ENCODE results near the gene SLC43A1. TPM values are rescaled to one million over a fixed set of nuclear protein-coding genes. Genes with fewer than 3 reads are reported as not detected.

The SLC43A1 gene
- total and polyA plus RNA-seq, 12 donors, result 3.4 to 16.5 (median 5.0) TPM

DNA sequence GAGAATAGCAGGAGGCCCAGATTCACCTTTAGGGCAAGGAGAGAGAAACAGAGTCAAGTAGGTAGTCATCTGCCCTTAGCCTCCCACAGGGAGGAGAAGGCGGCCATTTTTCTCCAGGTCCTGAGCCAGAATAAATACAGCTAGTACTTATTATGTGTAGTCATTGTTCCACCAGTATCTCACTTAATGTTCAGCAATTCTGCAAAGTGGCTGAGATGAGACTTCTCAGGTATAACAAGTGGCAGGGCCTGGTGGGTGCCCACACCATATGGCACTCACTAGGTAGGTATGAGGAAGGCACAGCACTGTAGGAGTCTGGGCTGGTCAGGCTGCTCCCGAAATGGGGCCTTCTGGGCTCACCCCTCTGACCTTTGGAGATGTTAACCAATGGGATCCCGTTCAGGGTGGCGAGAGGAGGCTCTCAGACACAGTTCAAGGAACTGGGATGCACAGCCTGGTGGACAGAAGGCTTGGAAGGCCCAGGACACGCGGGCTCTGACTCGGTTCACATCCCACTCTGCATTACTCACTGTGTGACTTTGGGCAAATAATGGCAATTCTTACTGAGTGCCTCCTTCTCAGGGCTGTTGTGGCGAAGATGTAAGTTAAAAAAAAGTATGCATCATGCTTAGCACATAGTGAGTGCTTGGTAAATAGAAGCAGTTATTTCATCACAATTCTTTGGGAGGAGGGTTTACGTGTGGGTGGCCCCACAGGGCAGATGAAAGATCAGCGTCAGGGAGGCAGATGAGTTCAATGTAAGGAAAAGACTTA, 30.1 kb downstream of the SLC43A1 start:
- no peak for TF ChIP-seq CTCF (IDR thresholded peaks at IDR 0.05)
- Histone ChIP-seq H3K4me3 (no peak overlapping the region), H3K27me3 (peaks cover 0 to 35% (median 24%) of the 10 kb centered on the region in 7 donors), H3K27ac (no peak overlapping the region), H3K9me3 (no peaks in the 10 kb centered on the region), H3K36me3 (peaks cover 0 to 62% (median 8%) of the 10 kb centered on the region in 9 donors), H3K4me1 (peaks cover 8 to 31% (median 16%) of the 10 kb centered on the region in 9 donors)
- ATAC-seq (no peak), DNase-seq (no peak)
- intact Hi-C loops (cut with DNase I), result loop anchor here in 1 of 10 donors (10.0 kb wide), 1 partner anchor 141 kb away; no protein-coding TSS in a partner anchor
- WGBS, 2 donors, result 90 to 94% methylated on average over 10 of the region's 10 CpGs

GRCh38 chr11:57484141-57484710, 31.3 kb downstream of the SLC43A1 start:
- no peak for DNase-seq
- Histone ChIP-seq H3K4me1 (peaks cover 8 to 31% (median 16%) of the 10 kb centered on the region in 9 donors), H3K36me3 (peaks cover 0 to 51% (median 8%) of the 10 kb centered on the region in 9 donors), H3K9me3 (no peaks in the 10 kb centered on the region), H3K4me3 (no peak overlapping the region), H3K27me3 (peaks cover 0 to 35% (median 24%) of the 10 kb centered on the region in 7 donors), H3K27ac (no peak overlapping the region)
- 84 to 86% methylated on average over 7 of the region's 7 CpGs for WGBS, 2 donors
- ATAC-seq, result peak in 1 of 8 donors; percentile 42
- no peak for TF ChIP-seq CTCF (IDR thresholded peaks at IDR 0.05)
- intact Hi-C loops (cut with DNase I), result loop anchor here in 3 of 10 donors (5.0 to 10.0 kb wide), 2 partner anchors 137 to 139 kb away; no protein-coding TSS in a partner anchor

GRCh38 chr11:57483562-57483918, 32.0 kb downstream of the SLC43A1 start:
- intact Hi-C loops (cut with DNase I), result loop anchor here in 4 of 10 donors (2.0 to 10.0 kb wide), 3 partner anchors 25 to 139 kb away; no protein-coding TSS in a partner anchor
- no peak for DNase-seq
- no peak overlapping the region for H3K27ac ChIP-seq
- 58 to 61% methylated on average over 3 of the region's 3 CpGs for WGBS, 2 donors
- peak overlapping the region in 1 of 10 donors; percentile 55 for H3K4me3 ChIP-seq
- peaks cover 0 to 35% (median 24%) of the 10 kb centered on the region in 7 donors for H3K27me3 ChIP-seq
- TF ChIP-seq CTCF (IDR thresholded peaks at IDR 0.05), result no peak
- no peaks in the 10 kb centered on the region for H3K9me3 ChIP-seq
- ATAC-seq, result no peak
- peaks cover 0 to 44% (median 8%) of the 10 kb centered on the region in 9 donors for H3K36me3 ChIP-seq
- H3K4me1 ChIP-seq, result peaks cover 8 to 31% (median 16%) of the 10 kb centered on the region in 9 donors

GRCh38 chr11:57482782-57483561, 32.5 kb downstream of the SLC43A1 start:
- TF ChIP-seq CTCF (IDR thresholded peaks at IDR 0.05), result peak; percentile 41 to 80 (median 67)
- ATAC-seq (peak; percentile 48 to 71 (median 59)), DNase-seq (peak in 1 of 2 donors; percentile 46)
- H3K36me3 ChIP-seq, result peaks cover 0 to 38% (median 8%) of the 10 kb centered on the region in 9 donors
- peak overlapping the region; percentile 7 to 55 (median 42) for H3K4me3 ChIP-seq
- H3K27me3 ChIP-seq, result peaks cover 0 to 35% (median 24%) of the 10 kb centered on the region in 7 donors
- no peak overlapping the region for H3K27ac ChIP-seq
- no peaks in the 10 kb centered on the region for H3K9me3 ChIP-seq
- H3K4me1 ChIP-seq, result peaks cover 8 to 31% (median 16%) of the 10 kb centered on the region in 9 donors
- WGBS, 2 donors, result 2% methylated on average over 49 to 52 of the region's 52 CpGs
- intact Hi-C loops (cut with DNase I), result loop anchor here in 4 of 10 donors (2.0 to 10.0 kb wide), 3 partner anchors 24 to 138 kb away; no protein-coding TSS in a partner anchor
